H1 (cell line): ENCODE results near the gene CREB3L4. TPM values are rescaled to one million over a fixed set of nuclear protein-coding genes. Genes with fewer than 3 reads are reported as not detected.
A peak's percentile ranks its signal among the peaks of the same experiment; 100 is the strongest.

Experiments used
- ASH2L ChIP-seq: fragments of 200-600, 300-600 bp; sonication (generic); IDR thresholded peaks from one replicate; pipeline ENCODE4 v1.7.1; 2017; ENCODE audit warnings: low read length
- ATF3 ChIP-seq: IDR thresholded peaks from 2 replicates; pipeline ENCODE4 v1.6.1; 2011; ENCODE audit warnings: low read depth, mild to moderate bottlenecking, low read length; ENCODE audit not compliant: insufficient read depth
- BACH1 ChIP-seq: IDR thresholded peaks from 2 replicates; pipeline ENCODE4 v1.6.1; 2012; ENCODE audit warnings: low read length, improper control_type of control experiment
- BRCA1 ChIP-seq: IDR thresholded peaks from 2 replicates; pipeline ENCODE4 v1.6.1; 2012; ENCODE audit warnings: low read depth, low read length, improper control_type of control experiment
- CHD2 ChIP-seq: IDR thresholded peaks from 2 replicates; pipeline ENCODE4 v1.6.1; 2012; ENCODE audit warnings: low read length, improper control_type of control experiment
- EGR1 ChIP-seq: IDR thresholded peaks from 2 replicates; pipeline ENCODE4 v1.6.1; 2011; ENCODE audit warnings: low read depth, low read length, borderline replicate concordance
- JUND ChIP-seq: IDR thresholded peaks from 2 replicates; pipeline ENCODE4 v1.6.1; 2011; ENCODE audit warnings: mild to moderate bottlenecking, improper control_type of control experiment, low read length
- KDM4A ChIP-seq: IDR thresholded peaks from one replicate; pipeline ENCODE4 v1.7.1; 2012; ENCODE audit warnings: low read depth, mild to moderate bottlenecking, moderate library complexity, low read length, inconsistent platforms; ENCODE audit not compliant: severe bottlenecking
- PHF8 ChIP-seq: fragments of 200-600 bp; sonication (generic); conservative IDR thresholded peaks from 2 replicates; pipeline ENCODE4 v1.7.1; 2012; ENCODE audit warnings: low read depth, mild to moderate bottlenecking, inconsistent platforms, low read length, moderate library complexity
- POLR2A ChIP-seq, 2 experiments: IDR thresholded peaks; 1 replicate in 1 of 2; 2 replicates in 1 of 2; pipeline ENCODE4 v1.6.1; 2011; ENCODE audit warnings: low read depth in 2 of 2, low read length in 2 of 2, mild to moderate bottlenecking in 2 of 2; ENCODE audit errors: control extremely low read depth in 1 of 2
- RBBP5 ChIP-seq: IDR thresholded peaks from 2 replicates; pipeline ENCODE4 v1.7.1; 2012; ENCODE audit warnings: low read depth, mild to moderate bottlenecking, inconsistent platforms, low read length, moderate library complexity, borderline replicate concordance
- RFX5 ChIP-seq: IDR thresholded peaks from 2 replicates; pipeline ENCODE4 v1.6.1; 2011; ENCODE audit warnings: low read depth, low read length, improper control_type of control experiment, borderline replicate concordance
- RNF2 ChIP-seq: fragments of 200-900, 300-1000 bp; sonication (generic); IDR thresholded peaks from 2 replicates; pipeline ENCODE4 v1.7.1; 2016; ENCODE audit warnings: borderline replicate concordance, low read depth, mild to moderate bottlenecking, antibody characterized with exemption, low read length; ENCODE audit not compliant: poor library complexity, severe bottlenecking; ENCODE audit errors: missing control alignments
- SP1 ChIP-seq: IDR thresholded peaks from 2 replicates; pipeline ENCODE4 v1.6.1; 2011; ENCODE audit warnings: low read depth, low read length
- SP2 ChIP-seq: IDR thresholded peaks from 2 replicates; pipeline ENCODE4 v1.6.1; 2012; ENCODE audit warnings: mild to moderate bottlenecking, low read length, inconsistent platforms
- SP4 ChIP-seq: IDR thresholded peaks from 2 replicates; pipeline ENCODE4 v1.6.1; 2012; ENCODE audit warnings: low read length, inconsistent platforms
- SRF ChIP-seq: IDR thresholded peaks from 2 replicates; pipeline ENCODE4 v1.6.1; 2011; ENCODE audit warnings: mild to moderate bottlenecking, low read depth, low read length, moderate library complexity
- SUZ12 ChIP-seq: fragments of 200-600 bp; sonication (generic); IDR thresholded peaks from 2 replicates; pipeline ENCODE4 v1.6.1; 2012; ENCODE audit warnings: mild to moderate bottlenecking, inconsistent platforms, low read length, moderate library complexity, mixed read lengths
- TAF1 ChIP-seq: IDR thresholded peaks from 2 replicates; pipeline ENCODE4 v1.6.1; 2011; ENCODE audit warnings: mild to moderate bottlenecking, low read depth, low read length
- TAF7 ChIP-seq: optimal IDR thresholded peaks from 2 replicates; pipeline ENCODE3; 2011; ENCODE audit warnings: low read depth, mild to moderate bottlenecking, inconsistent platforms, low read length, moderate library complexity, borderline replicate concordance
- TBP ChIP-seq: IDR thresholded peaks from 2 replicates; pipeline ENCODE4 v1.6.1; 2011; ENCODE audit warnings: low read depth, low read length, improper control_type of control experiment
- TCF12 ChIP-seq: IDR thresholded peaks from 2 replicates; pipeline ENCODE4 v1.6.1; 2011; ENCODE audit warnings: low read depth, mild to moderate bottlenecking, low read length
- polyA plus RNA-seq, 7 experiments: library from polyadenylated mRNA; depleted of rRNA in 3 of 7; stranded (reverse) in 5 of 7; unstranded in 2 of 7; fragments of >200 nt in 5 of 7; fragments of 200-250 nt in 2 of 7; gene quantifications; 1 replicate in 5 of 7; 2 replicates in 1 of 7; 4 replicates in 1 of 7; pipeline versions ENCODE4 v1.2.1 to v1.2.3, GENCODE V29; 2011 to 2013; ENCODE audit warnings: missing spikeins in 2 of 7, mixed read lengths in 2 of 7
- total RNA-seq: library from RNA; stranded (reverse); fragmentation: NEBNext Ultra II Directional; extraction: Animal tissue kit (Norgen Biotek cat#: 25700); gene quantifications from 2 replicates; pipeline ENCODE4 v1.2.1, GENCODE V29; 2021
- TF ChIP-seq, protein P1 (sequence below): IDR thresholded peaks from 2 replicates; pipeline ENCODE4 v1.6.1; 2012; ENCODE audit warnings: inconsistent platforms

Gene CREB3L4
- total and polyA plus RNA-seq, 2 of the 8 experiments (the other 6 are each of a cell fraction or from before 2014, with no cell fraction given) = 34.4 to 54.0 TPM

DNA sequence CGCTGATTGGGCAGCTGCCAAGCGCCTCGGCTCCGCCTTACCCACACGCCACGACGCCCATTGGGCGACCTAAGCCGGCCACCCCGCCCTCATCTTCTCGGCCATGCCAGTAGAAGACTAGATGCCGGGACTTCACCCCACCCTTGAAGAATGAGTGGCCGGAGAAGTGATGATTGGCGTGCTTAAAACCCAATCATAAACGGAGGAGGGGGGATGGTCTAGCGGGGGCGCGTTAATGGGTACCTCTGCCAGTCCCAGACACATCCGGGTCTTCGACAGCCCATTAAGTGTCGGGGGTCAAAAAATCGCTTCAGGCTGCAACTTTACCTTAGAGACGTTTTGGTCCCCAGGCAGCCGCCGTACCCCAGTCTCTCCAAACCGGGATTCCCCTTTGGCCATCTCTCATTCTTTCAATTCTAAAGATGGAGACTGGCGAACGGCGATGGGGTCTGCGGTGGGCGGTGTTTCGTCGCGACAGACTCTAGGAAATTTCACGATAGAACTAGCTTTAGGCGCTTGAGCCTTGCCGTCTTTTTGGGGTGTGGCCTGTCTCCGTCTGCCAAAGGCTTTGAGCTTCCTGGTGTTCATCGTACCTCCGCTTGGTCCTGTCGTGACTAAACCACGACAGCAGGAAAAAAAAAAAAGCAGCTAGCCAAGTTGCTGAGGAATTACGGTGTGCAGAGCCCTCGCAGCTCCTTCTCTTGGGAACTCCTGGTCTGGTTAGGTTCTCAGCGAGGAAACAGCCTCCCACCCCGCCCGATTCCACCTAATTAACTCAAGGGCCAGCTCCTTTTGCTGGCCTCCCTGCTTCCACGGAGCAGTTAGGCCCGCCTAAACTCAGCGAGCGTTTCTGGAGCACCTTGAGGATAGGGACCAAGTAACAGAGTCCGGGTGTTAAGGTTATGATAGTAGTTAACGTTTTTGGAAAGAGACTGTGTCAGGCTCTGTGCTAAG is 44.5 kb upstream of the CREB3L4 start, which contains the start of gene GATAD2B (continued):
- TF ChIP-seq RFX5 (no peak), SP1 (peak; percentile 99), CHD2 (peak; percentile 89), SRF (no peak), TBP (peak; percentile 67), RBBP5 (no peak), JUND (no peak), SP4 (peak; percentile 77; the same call in 1 of the 2 replicates), EGR1 (peak; percentile 72; the same call in 1 of the 2 replicates), ASH2L (peak; percentile 12), SUZ12 (no peak), BRCA1 (no peak), BACH1 (peak; percentile 99), TCF12 (0 out of 2 replicates have a peak, but pooled peaks have one; percentile 23), TAF1 (peak; percentile 66), TAF7 (peak; percentile 40), POLR2A (IDR thresholded peaks at IDR 0.05; ENCODE audit: control extremely low read depth in 1 of 2, low read depth in 2 of 2, low read length in 2 of 2) (peak in 1 of 2 experiments; percentile 16; a peak in 2 of 3 replicates), ATF3 (no peak), SP2 (peak; percentile 85), RNF2 (no peak), KDM4A (peak; percentile 20), PHF8 (peak; percentile 64)
- TF ChIP-seq, protein P1, sequence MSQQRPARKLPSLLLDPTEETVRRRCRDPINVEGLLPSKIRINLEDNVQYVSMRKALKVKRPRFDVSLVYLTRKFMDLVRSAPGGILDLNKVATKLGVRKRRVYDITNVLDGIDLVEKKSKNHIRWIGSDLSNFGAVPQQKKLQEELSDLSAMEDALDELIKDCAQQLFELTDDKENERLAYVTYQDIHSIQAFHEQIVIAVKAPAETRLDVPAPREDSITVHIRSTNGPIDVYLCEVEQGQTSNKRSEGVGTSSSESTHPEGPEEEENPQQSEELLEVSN = peak; percentile 54; the same call in 1 of the 2 replicates
